Right hindlimb (tissue), 1 donor: ENCODE results near the gene SERPINA6.
A peak's percentile ranks its signal among the peaks of the same experiment; 100 is the strongest.
"Not testable (repeated sequence)": the region's sequence is repeated elsewhere in the genome, so short reads cannot be mapped to it uniquely, and the experiment has no call there.

Experiments
- DNase-seq: peaks from one replicate; pipeline ENCODE4 v3.0.0-alpha.2; 2018

The SERPINA6 gene

GRCh38 chr14:94354190-94354589 is 31.1 kb upstream of the SERPINA6 start:
- not testable (repeated sequence) for DNase-seq

- no peak for DNase-seq
Observed at GRCh38 chr14:94349276-94349675, 26.1 kb upstream of the SERPINA6 start.

GRCh38 chr14:94348836-94349235 is 25.7 kb upstream of the SERPINA6 start:
- no peak for DNase-seq

GRCh38 chr14:94346841-94347240 is 23.7 kb upstream of the SERPINA6 start:
- DNase-seq, result no peak

GRCh38 chr14:94346065-94346786 is 23.1 kb upstream of the SERPINA6 start:
- not testable (repeated sequence) for DNase-seq

- DNase-seq, result no peak
Observed at GRCh38 chr14:94345344-94346064, 22.4 kb upstream of the SERPINA6 start.

GRCh38 chr14:94344389-94344788 is 21.3 kb upstream of the SERPINA6 start:
- no peak for DNase-seq

GRCh38 chr14:94343238-94344005 is 20.3 kb upstream of the SERPINA6 start:
- DNase-seq, result no peak

- peak; percentile 92 for DNase-seq
Observed at GRCh38 chr14:94342334-94342934, 19.3 kb upstream of the SERPINA6 start.

GRCh38 chr14:94341656-94342333 is 18.7 kb upstream of the SERPINA6 start:
- no peak for DNase-seq

- no peak for DNase-seq
Observed at GRCh38 chr14:94340533-94340932, 17.4 kb upstream of the SERPINA6 start.

GRCh38 chr14:94338023-94338422 is 14.9 kb upstream of the SERPINA6 start:
- DNase-seq, result no peak

GRCh38 chr14:94337274-94337673 is 14.1 kb upstream of the SERPINA6 start:
- DNase-seq, result no peak

- no peak for DNase-seq
Observed at GRCh38 chr14:94334872-94335271, 11.7 kb upstream of the SERPINA6 start.

- DNase-seq, result no peak
Observed at GRCh38 chr14:94332587-94332986, 9.5 kb upstream of the SERPINA6 start.

- no peak for DNase-seq
Observed at GRCh38 chr14:94332063-94332583, 9.0 kb upstream of the SERPINA6 start.

GRCh38 chr14:94331462-94331861 is 8.3 kb upstream of the SERPINA6 start:
- DNase-seq, result no peak

GRCh38 chr14:94330857-94331256 is 7.7 kb upstream of the SERPINA6 start:
- DNase-seq, result no peak

- no peak for DNase-seq
Observed at GRCh38 chr14:94330432-94330831, 7.3 kb upstream of the SERPINA6 start.

- DNase-seq, result no peak
Observed at GRCh38 chr14:94329857-94330256, 6.7 kb upstream of the SERPINA6 start.

- DNase-seq, result no peak
Observed at GRCh38 chr14:94328196-94328595, 5.1 kb upstream of the SERPINA6 start.
